Pancreas (tissue), 10 donors: Measurements from ENCODE around the gene MICAL3. TPM values are rescaled to one million over a fixed set of nuclear protein-coding genes. Genes with fewer than 3 reads are reported as not detected.

Experiments
- ATAC-seq, 4 donors: fragments of 200-7000 bp; cut with Tn5 transposase; one replicate each; pipeline versions ENCODE4 v1.8.0 to v1.9.1; 2020; ENCODE audit warnings: mild to moderate bottlenecking in 4 of 4, moderate library complexity in 4 of 4
- DNase-seq, 6 donors: peaks; one replicate each; pipeline ENCODE4 v3.0.0-alpha.2; 2020
- FAIRE-seq: peaks from 2 replicates; lab custom pipeline; 2012; peaks lifted over from hg19 to GRCh38; lab: Jason Lieb, UNC
- H3K27ac ChIP-seq, 4 donors: fragments of 200-600 bp; sonication (generic); 1 replicate in 3 of 4; 2 replicates in 1 of 4; pipeline versions ENCODE4 v1.5.0 to v1.8.0; 2020
- H3K27me3 ChIP-seq, 4 donors: fragments of 200-600 bp; one replicate each; pipeline ENCODE4 v1.8.0; 2021
- H3K36me3 ChIP-seq, 3 donors: fragments of 200-600 bp; sonication (generic) in 1 of 3; one replicate each; pipeline versions ENCODE4 v1.5.0 to v1.8.0; 2020 to 2021
- H3K4me1 ChIP-seq, 3 donors: fragments of 200-600 bp; one replicate each; pipeline ENCODE4 v1.8.0; 2021
- H3K4me3 ChIP-seq, 4 donors: fragments of 200-600 bp; sonication (generic) in 2 of 4; one replicate each; pipeline versions ENCODE4 v1.5.0 to v1.8.0; 2020 to 2021
- H3K9me3 ChIP-seq, 4 donors: fragments of 200-600 bp; one replicate each; pipeline ENCODE4 v1.8.0; 2021
- WGBS, 2 donors: extraction: QIAGEN DNeasy Blood & Tissue Kit; methylation state at CpG; one replicate each; pipeline ENCODE4 v1.1.7; 2013; 5-methylcytosine and 5-hydroxymethylcytosine counted together
- intact Hi-C, 3 donors: fragments of 100-400 bp; cut with DNase I; formaldehyde crosslinking; loops; one replicate each; pipeline versions ENCODE4 v1.11.1 to v1.14.2; 2022
- polyA plus RNA-seq, 2 donors: library from polyadenylated mRNA; stranded (reverse); fragments of 200-250 nt; gene quantifications; one replicate each; pipeline ENCODE4 v1.2.3, GENCODE V29; 2013
- total RNA-seq, 6 donors: library from RNA; stranded (reverse); fragmentation: NEBNext Ultra II Directional in 4 of 6; extraction: Animal tissue kit (Norgen Biotek cat#: 25700) in 4 of 6; gene quantifications; one replicate each; pipeline versions ENCODE4 v1.2.1 to v1.2.4, GENCODE V29; 2021 to 2023
- TF ChIP-seq, protein P1 (sequence below), 4 donors: fragments of 200-600 bp; sonication (generic) in 3 of 4; IDR thresholded peaks; one replicate each; pipeline versions ENCODE4 v1.5.0 to v1.8.0; 2021; ENCODE audit warnings: antibody characterized with exemption in 4 of 4
- donor health status: healthy with polysubstance abuse.
- donor health status: DM: no; HTN: no; CAD: no; lungs with moderate emphysema.
- donor health status: DM: no; HTN: no; CAD: no.
- donor health status: control.
- donor health status: control.
- donor health status: Bipolar disorder and iron deficiency.
- donor health status: DM: yes; HTN: yes; CAD: no.
- donor health status: DM: no; HTN: no; CAD: no.
- donor health status: DM: no; HTN: no; CAD: no.
- donor health status: DM: yes; HTN: yes; CAD: no.

The MICAL3 gene
- total and polyA plus RNA-seq, 8 donors, result 5.9 to 56.8 (median 25.5) TPM

DNA sequence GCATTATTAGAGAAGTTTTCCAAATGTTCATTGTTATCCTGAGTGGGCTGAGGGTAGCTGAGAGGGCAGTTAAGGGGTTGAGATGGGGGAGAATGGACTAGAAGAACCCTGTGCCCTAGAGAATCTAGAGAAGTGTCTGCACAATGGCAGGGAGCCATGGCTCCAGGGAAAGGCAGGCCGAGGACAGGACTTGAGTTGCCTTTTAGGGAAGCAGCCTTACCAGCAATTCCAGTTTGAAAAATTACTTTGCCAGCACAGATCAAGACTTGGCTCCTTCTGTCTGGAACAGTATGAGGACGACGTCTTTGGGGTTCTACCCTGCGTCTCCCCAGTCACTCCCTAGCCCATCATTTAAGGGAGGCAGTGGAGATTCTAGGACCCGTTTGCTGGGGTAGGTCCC lies 25.7 kb upstream of the MICAL3 start:
- TF ChIP-seq, protein P1, sequence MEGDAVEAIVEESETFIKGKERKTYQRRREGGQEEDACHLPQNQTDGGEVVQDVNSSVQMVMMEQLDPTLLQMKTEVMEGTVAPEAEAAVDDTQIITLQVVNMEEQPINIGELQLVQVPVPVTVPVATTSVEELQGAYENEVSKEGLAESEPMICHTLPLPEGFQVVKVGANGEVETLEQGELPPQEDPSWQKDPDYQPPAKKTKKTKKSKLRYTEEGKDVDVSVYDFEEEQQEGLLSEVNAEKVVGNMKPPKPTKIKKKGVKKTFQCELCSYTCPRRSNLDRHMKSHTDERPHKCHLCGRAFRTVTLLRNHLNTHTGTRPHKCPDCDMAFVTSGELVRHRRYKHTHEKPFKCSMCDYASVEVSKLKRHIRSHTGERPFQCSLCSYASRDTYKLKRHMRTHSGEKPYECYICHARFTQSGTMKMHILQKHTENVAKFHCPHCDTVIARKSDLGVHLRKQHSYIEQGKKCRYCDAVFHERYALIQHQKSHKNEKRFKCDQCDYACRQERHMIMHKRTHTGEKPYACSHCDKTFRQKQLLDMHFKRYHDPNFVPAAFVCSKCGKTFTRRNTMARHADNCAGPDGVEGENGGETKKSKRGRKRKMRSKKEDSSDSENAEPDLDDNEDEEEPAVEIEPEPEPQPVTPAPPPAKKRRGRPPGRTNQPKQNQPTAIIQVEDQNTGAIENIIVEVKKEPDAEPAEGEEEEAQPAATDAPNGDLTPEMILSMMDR (IDR thresholded peaks at IDR 0.05), result no peak
- H3K4me1 ChIP-seq, result peaks cover 0 to 4% (median 2%) of the 10 kb centered on the region in 3 donors
- 64 to 73% methylated on average over 5 of the region's 5 CpGs for WGBS, 2 donors
- ATAC-seq, result no peak
- H3K36me3 ChIP-seq, result no peaks in the 10 kb centered on the region
- H3K27me3 ChIP-seq, result no peaks in the 10 kb centered on the region
- no peak for FAIRE-seq
- intact Hi-C loops, result no loop called here
- H3K27ac ChIP-seq, result no peak overlapping the region
- no peak for DNase-seq
- no peak overlapping the region for H3K4me3 ChIP-seq
- no peaks in the 10 kb centered on the region for H3K9me3 ChIP-seq

DNA sequence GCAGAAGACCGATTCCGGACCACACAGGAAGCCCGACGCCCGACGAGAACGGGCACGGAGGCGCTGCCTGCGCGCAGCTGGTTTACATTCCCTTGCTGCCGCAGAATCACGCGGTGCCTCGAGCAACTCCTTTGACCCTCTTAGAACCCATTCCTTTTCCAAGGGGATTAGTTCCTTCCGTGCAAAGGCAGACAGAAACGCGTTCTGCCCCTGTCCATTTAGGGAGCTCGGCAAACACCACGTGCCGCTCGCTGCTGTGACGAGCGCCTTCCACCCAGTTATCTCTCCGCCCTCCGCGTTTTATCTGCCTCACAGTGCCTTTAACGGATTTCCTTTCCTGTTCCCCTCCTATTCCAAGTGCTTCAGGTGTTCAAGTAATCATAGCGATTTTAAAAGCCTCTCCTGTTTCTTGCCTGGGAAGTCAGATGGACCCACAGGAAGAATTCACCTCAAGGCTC lies 24.1 kb upstream of the MICAL3 start:
- intact Hi-C loops, result no loop called here
- DNase-seq (peak in 1 of 6 donors; percentile 32), ATAC-seq (peak in 1 of 4 donors; percentile 7), FAIRE-seq (no peak)
- Histone ChIP-seq H3K36me3 (no peaks in the 10 kb centered on the region), H3K9me3 (no peaks in the 10 kb centered on the region), H3K27ac (no peak overlapping the region), H3K27me3 (no peaks in the 10 kb centered on the region), H3K4me3 (no peak overlapping the region), H3K4me1 (peaks cover 4 to 20% (median 14%) of the 10 kb centered on the region in 3 donors)
- TF ChIP-seq, protein P1 (IDR thresholded peaks at IDR 0.05), result no peak
- WGBS, 2 donors, result 71 to 76% methylated on average over 29 of the region's 29 CpGs

DNA sequence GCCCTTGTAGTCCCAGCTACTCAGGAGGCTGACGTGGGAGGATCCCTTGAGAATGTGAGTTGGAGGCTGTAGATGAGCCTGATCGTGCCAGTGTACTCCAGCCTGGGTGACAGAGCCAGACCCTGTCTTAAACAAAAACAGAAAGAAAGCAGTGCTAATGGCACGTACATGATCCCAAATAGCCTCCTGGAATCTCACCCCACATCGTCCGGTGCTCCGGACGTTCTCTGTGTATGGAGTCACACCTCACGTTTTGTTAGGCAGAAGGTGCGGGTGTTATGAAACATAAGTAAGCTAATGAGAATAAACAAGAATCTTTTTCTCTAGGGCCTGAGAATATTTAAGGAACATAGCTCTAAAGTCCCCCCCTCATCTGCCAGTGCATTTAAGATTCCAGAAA lies 23.7 kb upstream of the MICAL3 start:
- TF ChIP-seq, protein P1 (IDR thresholded peaks at IDR 0.05), result no peak
- Histone ChIP-seq H3K27ac (no peak overlapping the region), H3K9me3 (no peaks in the 10 kb centered on the region), H3K4me3 (no peak overlapping the region), H3K36me3 (no peaks in the 10 kb centered on the region), H3K4me1 (peaks cover 4 to 20% (median 16%) of the 10 kb centered on the region in 3 donors), H3K27me3 (no peaks in the 10 kb centered on the region)
- WGBS, 2 donors, result 85 to 90% methylated on average over 9 of the region's 9 CpGs
- no peak for DNase-seq
- no peak for ATAC-seq
- FAIRE-seq, result no peak
- intact Hi-C loops, result no loop called here

DNA sequence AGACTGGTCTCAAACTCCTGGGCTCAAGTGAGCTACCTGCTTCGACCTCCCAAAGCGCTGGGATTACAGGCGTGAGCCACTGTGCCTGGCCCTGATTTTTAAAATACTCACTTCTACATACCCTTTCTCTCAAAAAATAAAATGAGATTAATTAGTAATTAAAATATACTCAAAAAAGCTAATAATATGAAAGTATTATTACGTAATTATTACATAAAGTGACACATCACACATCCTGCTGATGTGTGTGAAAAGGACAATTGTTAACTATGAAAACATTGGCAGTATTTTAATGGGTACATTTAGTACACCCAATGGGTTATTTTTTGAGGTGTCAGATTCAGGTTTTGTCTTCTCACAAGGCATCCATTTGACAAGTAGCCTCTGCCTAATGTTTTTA lies 21.4 kb upstream of the MICAL3 start:
- TF ChIP-seq, protein P1 (IDR thresholded peaks at IDR 0.05), result no peak

DNA sequence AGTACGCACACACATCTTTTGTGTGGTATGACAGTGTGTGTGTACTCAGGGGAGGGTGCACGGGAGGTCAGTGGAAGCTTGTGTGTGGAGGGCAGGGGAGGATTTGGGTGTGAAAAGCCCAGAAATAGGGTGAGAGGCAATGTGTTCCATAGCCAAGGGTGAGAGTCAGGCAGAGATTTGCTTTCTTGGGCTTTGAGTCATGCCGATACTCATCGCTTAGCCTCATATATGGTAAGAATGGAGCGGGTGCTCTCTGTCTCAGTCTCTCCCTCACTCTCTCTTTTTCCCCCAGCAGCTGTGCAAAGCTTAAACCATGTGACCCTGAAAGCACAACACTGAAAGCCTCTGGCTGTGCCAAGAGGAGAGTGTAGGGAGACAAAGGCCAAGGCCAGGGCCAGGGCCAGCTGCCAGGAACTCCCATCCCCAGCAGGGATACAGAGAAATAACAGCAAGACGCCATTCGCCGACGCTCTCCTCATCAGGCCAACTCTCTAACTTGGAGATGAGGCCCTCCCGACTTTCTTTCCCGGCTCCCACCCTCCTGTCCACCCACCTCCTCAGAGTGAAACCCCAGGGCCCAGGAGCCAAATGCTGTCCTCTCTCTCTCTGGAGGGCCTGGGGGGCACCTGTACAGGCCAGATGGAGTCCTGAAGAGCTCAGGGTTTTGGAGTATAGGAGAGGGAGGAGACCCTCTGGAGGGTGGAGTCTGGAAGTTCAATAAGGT lies 20.3 kb upstream of the MICAL3 start:
- no peak for FAIRE-seq

More for the DNA sequence above, 21.4 kb upstream of the MICAL3 start:
- H3K4me1 ChIP-seq, result peaks cover 4 to 20% (median 16%) of the 10 kb centered on the region in 3 donors
- H3K27ac ChIP-seq, result no peak overlapping the region
- H3K27me3 ChIP-seq, result no peaks in the 10 kb centered on the region
- no peaks in the 10 kb centered on the region for H3K9me3 ChIP-seq
- FAIRE-seq, result no peak
- no peak for DNase-seq
- H3K4me3 ChIP-seq, result no peak overlapping the region
- intact Hi-C loops, result no loop called here
- WGBS, 2 donors, result 97 to 98% methylated on average over 4 of the region's 4 CpGs
- H3K36me3 ChIP-seq, result no peaks in the 10 kb centered on the region
- ATAC-seq, result no peak

More for the DNA sequence above, 20.3 kb upstream of the MICAL3 start:
- Histone ChIP-seq H3K4me1 (peaks cover 4 to 20% (median 16%) of the 10 kb centered on the region in 3 donors), H3K27me3 (no peaks in the 10 kb centered on the region), H3K9me3 (no peaks in the 10 kb centered on the region), H3K27ac (peak overlapping the region in 2 of 4 donors; percentile 60 to 76), H3K4me3 (no peak overlapping the region), H3K36me3 (no peaks in the 10 kb centered on the region)
- DNase-seq, result peak; percentile 72 to 90 (median 81)
- 19 to 26% methylated on average over 11 of the region's 11 CpGs for WGBS, 2 donors
- ATAC-seq, result peak; percentile 92 to 96 (median 95)
- TF ChIP-seq, protein P1 (IDR thresholded peaks at IDR 0.05), result no peak
- intact Hi-C loops, result no loop called here
